ENCODE data around the gene C19orf44.
"Not testable (repeated sequence)": the region's sequence is repeated elsewhere in the genome, so short reads cannot be mapped to it uniquely, and the experiment has no call there.

The C19orf44 gene

GRCh38 chr19:16461630-16462051 lies 34.6 kb upstream of the C19orf44 start:
- DNase-seq (ENCODE audit: low read depth), result no peak
- no peak for TF ChIP-seq CTCF (IDR thresholded peaks at IDR 0.05; ENCODE audit: control insufficient read depth, extremely low read depth, insufficient read depth)
- no peak overlapping the region for H3K4me3 ChIP-seq (ENCODE audit: low read depth, low read length)

DNA sequence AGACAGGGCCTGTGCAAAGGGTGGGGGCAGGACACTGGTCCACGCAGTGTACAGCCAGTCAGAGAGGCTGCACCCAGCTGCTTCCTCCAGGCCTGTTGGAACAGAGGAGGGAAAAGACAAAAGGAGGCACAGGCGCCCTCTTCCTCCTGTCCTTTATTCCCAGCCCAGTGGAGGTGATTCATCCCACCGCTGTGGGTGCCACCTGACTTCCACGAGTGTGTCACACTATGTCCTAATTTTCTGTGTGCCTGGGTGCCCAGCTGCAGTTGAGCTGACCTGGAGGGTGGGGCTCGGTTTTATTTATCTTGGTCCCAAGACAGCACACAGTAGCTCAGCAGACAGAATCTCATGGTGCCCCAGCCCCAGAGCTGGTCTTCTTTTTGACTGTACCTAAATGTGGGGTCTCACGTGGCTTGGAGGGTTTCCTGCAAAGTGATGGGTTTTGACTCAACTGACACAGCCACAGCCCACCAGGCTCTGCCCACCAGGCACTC lies 33.4 kb upstream of the C19orf44 start:
- no peak for DNase-seq (ENCODE audit: low read depth)
- TF ChIP-seq CTCF (IDR thresholded peaks at IDR 0.05; ENCODE audit: control insufficient read depth, extremely low read depth, insufficient read depth), result no peak
- no peak overlapping the region for H3K4me3 ChIP-seq (ENCODE audit: low read depth, low read length)

- no peak for TF ChIP-seq CTCF (IDR thresholded peaks at IDR 0.05; ENCODE audit: control insufficient read depth, extremely low read depth, insufficient read depth)
Observed at GRCh38 chr19:16463341-16463990, 32.7 kb upstream of the C19orf44 start.

DNA sequence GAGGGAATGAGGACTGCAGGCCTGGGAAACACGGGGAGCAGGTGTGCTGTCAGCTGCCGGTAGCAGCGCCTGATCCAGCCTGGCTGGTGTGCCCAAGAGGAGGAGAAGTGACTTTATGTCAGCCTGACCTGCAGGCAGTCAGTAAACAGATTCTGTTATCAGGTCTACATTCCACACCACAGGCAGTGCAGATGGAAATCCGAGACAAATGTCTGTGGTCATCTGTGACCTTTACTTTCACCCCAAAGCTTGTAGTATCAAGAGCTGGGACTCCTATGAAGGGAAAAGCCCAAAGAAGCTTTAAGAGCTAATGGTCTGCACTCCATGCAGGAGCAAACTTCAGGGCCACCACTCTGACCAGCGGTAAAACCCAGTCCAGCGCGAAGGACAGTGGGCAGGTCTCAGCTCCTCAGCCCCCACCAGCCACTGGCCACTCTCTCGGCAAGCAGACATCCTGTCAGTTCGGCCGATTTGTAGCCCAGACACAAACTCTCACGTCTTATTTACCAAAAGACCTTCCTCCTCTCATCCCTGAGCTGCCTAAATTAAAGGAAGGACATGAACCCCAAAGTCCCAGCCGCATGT lies 32.1 kb upstream of the C19orf44 start:
- H3K4me3 ChIP-seq (ENCODE audit: low read depth, low read length), result no peak overlapping the region
- no peak for DNase-seq (ENCODE audit: low read depth)
- no peak for TF ChIP-seq CTCF (IDR thresholded peaks at IDR 0.05; ENCODE audit: control insufficient read depth, extremely low read depth, insufficient read depth)

More at GRCh38 chr19:16463341-16463990, 32.7 kb upstream of the C19orf44 start:
- H3K4me3 ChIP-seq (ENCODE audit: low read depth, low read length), result no peak overlapping the region
- DNase-seq (ENCODE audit: low read depth), result no peak

DNA sequence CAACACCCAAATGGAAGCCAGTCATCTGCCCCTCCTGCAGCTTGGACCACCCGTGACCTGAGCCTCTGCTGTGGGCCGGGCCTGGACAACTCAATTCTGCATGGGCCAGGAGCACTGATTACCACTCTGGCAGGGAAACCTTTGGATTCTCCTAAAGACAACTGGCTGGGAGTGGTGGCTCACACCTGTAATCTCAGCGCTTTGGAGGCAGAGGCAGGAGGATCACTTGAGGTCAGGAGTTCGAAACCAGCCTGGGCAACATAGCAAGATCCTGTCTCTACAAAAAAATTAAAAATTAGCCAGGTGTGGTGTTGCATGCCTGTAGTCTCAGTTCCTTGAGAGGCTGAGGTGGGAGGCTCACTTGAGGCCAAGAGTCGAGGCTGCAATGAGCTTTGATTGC lies 31.0 kb upstream of the C19orf44 start:
- no peak for DNase-seq (ENCODE audit: low read depth)
- no peak for TF ChIP-seq CTCF (IDR thresholded peaks at IDR 0.05; ENCODE audit: control insufficient read depth, extremely low read depth, insufficient read depth)
- no peak overlapping the region for H3K4me3 ChIP-seq (ENCODE audit: low read depth, low read length)

DNA sequence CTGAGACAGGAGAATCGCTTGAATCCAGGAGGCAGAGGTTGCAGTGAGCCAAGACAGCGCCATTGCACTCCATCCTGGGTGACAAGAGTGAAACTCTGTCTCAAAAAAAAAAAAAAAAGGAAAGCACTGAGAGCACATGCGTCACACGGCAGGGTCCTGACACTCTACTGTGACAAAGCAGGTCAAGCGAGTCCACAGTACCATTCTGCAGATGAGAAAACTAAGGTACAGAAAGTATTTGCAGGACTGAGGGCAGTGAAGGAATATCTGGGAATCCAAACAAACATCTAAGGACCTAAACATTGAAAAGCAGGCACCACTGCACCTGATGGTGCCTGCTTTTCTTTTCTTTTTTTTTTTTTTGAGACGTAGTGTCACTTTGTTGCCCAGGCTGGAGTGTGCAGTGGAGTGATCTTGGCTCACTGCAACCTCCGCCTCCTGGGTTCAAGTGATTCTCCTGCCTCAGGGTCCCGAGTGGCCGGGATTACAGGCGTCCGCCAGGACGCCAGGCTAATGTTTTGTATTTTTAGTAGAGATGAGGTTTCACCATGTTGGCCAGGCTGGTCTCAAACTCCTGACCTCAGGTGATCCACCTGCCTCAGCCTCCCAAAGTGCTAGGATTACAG lies 29.3 kb upstream of the C19orf44 start:
- not testable (repeated sequence) for DNase-seq (ENCODE audit: low read depth); H3K4me3 ChIP-seq (ENCODE audit: low read depth, low read length)

GRCh38 chr19:16467581-16467980 lies 28.6 kb upstream of the C19orf44 start:
- TF ChIP-seq CTCF (IDR thresholded peaks at IDR 0.05; ENCODE audit: control insufficient read depth, extremely low read depth, insufficient read depth), result no peak
- no peak overlapping the region for H3K4me3 ChIP-seq (ENCODE audit: low read depth, low read length)
- no peak for DNase-seq (ENCODE audit: low read depth)

Measured in LNCaP clone FGC (cell line).